HG02870 (cell line): Measurements from ENCODE around the gene ABHD14A.

Experiments
- ATAC-seq: cut with Tn5 transposase; IDR thresholded peaks from one replicate; pipeline ENCODE4 v1.9.1; 2021; ENCODE audit warnings: mild to moderate bottlenecking, moderate library complexity; ENCODE audit not compliant: unreplicated experiment

ABHD14A gene

DNA sequence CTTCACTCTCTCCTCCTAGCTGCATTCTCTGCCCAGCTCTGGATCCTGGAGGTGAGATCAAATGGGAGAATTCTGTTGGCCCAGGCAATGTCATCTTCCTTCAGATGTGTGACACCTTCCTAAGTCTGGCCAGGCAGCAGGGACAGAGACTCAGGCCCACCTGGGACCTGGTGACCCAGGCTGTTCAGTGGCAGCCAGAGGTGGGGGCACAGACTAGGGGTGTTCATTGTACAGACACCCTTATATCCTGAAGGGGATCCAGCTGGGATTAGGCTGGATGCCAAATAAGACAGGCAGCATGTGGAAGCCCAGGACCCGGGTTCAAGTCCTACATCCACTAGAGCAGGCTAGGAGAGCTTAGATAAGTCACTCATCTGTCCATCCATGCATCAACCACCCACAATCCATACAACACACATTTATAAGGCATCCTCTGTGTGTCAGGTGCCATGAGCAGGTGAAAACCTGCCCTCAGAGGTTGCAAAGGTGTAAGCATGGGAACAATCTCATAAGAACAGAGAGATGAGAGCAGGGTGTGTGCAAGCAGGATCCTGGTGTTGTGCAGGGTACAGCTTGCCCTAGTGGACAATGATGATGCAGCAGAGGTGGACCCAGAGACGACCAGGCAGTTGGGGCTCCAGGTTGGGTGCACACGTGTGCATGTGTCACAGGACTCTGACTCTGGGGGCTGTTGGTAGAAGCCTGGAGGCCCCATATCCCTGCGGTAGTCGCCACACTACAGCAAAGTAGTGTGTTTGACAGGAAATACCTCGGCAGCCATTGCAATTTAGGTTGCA is 39.1 kb downstream of the ABHD14A start:
- no peak for ATAC-seq

DNA sequence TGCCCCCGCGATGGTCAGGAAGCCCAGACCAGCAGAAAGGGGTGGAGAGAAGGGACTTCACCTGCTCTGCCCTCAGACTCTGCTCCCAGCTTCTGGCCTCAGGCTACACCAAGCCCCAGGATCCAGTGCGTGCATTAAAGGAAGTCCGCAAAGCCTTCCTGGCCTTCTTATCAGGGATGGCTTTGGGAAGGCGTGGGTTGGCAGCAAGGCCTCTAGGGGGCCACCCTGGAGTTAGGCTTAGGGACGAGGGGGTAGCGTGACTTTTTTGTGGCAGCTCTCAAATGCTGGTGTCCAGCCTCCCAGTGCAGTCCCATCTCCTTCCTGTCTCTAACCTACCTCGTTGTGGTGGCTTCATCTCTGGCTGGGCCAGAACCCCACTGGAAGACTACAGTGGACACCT is 39.7 kb downstream of the ABHD14A start:
- no peak for ATAC-seq

DNA sequence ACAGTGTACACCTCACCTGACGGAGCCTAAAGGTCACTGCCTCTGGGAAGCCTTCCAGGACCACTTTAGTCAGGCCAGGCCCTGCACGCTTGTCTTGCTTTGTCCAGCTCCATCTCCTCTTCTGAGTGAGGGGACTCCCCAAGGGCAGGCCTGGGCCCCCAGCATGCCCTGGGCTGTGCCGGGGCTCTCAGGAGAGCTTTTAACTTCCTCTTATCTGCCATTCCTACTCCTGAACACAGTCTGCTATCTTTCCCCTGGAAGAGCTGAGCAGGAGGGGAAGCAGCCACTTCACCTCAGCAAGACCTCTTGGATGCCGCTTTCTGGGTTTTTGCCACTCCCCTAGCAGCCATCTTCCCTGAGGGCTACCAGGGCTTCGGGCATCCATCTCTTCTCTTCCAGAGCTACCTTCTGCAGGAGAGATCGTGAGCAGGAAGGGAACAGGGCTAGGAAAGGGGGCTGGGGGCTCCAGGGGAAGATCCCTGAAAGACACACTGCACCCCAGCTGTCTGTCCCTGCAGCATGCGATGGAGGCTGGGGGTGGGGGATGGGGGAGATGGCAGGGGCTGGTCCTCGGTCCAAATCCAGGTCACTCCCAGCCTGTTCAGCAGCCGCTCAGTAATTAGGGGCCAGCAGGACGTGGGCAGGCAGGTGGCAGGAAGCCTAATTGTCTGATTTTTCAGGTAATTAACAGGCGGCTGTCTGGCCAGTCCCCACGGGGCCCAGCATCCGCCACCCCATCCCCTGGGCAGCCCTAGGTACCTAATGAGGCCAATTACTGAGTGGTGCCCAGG is 40.8 kb downstream of the ABHD14A start:
- no peak for ATAC-seq

DNA sequence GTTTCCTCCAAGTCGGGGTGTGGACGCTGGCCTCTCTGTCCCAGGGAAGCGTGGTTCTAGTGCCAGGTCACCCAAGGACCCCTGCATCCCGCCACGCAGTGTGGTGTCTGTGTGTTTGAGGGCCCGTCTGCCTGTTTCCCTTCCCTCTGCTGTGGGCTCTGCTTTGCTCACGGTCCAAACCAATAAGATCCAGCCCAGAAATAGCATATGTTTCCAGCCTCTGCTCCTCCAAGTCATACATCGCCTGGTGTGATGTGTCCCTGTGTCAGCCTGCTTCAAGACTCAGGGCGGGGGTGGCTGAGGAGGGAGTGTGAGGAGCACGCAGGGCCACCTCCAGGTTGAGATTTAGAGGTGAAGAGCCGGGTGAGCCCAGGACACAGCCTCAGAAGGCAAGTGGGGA is 42.7 kb downstream of the ABHD14A start:
- ATAC-seq: no peak

DNA sequence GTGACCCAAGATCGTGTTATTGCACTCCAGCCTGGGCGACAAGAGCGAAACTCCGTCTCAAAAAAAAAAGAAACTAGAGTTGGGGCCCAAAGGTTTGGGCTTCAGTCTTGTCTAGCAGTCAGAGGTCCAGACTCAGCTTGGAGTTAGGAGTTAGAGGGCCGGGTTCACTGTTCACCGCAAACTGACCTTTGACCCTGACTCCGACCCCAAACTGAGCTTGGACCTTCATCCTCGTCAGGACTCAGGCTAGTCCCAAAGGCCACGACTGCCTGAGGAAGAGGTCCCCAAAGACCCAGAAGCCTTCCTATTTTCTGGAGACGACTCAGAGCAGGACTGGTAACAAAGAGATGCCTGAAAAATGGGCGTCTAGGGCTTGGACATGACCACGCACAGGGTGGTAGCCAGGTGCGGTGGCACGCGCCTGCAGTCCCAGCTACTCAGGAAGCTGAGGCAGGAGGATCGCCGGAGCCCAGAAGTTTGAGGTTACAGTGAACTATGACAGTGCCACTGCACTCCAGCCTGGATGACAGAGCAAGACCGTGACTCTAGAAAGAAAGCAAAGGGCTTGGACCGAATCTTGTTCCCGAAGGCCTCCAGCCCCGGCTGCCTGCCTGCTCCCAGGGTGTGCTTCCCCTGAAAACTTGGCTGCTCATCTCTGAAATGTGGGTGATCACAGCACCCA is 43.6 kb downstream of the ABHD14A start:
- no peak for ATAC-seq

DNA sequence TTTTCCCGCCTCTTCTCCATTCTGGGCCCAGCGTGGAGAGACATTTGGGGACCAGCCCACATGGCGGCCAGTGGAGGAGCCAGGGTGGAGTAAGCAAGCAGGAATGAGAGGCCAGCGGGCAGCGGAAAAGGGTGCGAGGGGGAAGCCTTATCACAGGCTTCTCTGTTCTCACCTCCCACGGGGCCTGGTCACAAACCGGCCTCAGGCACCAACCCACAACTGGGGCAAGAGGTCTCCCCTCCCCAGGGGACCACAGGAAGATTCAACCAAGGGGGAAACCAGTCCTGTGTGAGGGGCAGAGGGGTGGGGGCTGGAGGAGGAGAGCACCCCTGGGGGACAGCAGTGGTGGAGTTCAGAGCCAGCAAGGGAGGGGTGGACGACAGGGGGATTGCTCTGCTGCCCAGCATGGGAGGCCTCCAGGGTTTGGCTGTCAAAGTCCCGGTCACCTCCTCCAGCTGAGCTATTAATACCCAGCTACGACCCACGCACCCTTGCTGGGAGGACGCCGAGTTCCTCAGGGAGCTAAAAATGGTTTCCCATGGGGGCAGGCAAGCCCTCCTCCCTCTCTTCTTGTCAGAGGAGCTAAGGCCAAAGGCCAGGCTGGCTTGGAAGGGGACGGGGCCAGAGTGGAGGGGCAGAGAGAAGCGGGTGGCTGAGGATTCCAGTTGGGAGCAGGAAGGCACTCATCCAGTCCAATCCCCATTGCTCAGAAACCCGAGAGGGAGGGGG is 44.7 kb downstream of the ABHD14A start:
- no peak for ATAC-seq

DNA sequence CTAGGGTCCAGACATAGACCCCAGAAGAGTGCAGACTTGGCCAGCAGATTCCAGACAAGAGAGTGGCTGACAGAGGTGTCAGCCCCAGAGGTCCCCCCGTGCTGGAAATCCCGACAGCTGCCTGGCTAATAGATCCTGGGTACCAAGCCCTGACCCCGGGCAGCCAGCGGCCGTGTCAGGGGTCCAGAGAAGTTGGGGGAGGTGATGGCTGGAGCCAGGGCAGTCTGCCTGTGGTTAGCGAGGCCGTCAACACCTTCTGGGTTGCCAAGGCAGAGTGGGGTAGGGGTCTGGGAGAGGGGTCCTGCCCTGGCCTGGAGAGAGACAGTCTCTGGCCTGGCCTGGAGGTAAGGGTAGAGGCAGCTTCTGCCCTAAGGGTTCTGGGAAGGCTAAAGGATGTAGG is 45.9 kb downstream of the ABHD14A start:
- ATAC-seq: no peak

DNA sequence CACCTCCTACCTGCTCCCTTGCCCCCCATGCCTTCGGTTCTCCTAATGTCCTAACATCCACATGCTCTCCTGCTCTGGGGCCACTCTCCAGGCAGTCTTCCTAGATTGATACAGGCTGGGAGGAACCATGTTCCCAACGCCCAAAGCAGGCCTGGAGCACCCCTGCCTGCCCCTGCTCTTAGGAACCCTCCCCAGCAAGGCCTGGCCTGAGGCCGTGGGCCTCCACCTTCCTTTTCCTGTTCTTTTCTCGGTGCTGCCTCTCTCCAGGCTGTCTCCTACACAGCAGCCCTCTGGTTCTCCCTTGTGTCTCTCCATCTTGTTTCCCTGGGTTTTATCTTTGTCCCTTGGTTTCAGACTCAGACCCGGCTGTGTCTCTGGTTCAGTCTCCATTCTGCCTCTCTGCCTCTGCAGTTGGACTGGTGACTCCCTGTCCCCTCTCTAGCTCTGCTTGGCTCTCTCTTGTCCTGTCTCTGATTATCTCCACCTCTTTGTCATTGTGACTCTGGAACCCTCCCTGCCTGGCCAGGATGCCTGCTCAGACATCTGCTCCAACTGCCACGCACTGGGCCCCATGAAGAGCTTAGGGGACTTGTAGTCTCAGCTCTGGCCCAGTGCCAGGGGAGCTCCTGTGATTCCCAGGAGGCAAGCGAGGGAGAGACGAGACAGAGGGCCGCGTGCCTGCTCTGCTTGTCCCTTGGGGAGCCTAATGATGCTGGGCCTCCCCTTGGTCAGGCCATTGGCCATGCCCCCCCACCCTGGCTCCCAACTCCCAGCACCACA is 46.8 kb downstream of the ABHD14A start:
- ATAC-seq: no peak

DNA sequence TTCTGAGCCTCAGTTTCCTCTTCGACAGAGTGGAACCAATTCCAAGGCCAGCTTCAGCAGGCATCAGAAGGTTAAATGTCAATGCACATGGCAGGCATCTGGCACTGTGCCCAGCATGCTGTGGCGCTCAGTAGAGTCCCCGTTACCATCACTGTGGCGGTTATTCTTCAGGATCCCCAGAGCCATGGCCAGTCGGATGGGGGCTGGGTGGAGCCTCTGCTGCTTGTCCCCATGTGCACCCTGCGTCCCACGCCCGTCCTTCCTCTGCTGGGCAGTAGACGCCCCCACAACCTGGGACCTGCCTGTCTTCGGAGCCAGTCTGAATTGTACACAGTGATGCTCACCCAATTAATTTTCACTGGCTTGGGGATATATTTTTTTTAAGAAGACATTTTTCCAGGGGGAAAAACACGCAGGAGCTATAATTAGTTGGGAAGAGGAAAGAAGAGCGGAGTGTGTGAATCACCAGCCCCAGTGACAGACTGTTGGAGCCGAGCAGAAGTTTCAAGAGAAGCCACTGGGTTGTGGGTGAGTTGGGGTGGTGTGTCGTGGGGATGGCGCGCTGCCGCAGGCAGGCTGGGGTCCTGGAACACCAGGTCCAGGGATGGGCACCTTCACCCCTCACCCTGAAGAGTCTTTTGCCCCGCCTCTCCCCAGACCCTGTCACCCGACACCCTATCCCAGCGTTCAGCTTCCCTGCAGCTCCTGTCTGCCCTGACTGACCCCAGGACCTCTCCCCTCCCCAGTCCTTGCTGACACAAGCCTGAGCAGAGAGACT is 47.6 kb downstream of the ABHD14A start:
- no peak for ATAC-seq

DNA sequence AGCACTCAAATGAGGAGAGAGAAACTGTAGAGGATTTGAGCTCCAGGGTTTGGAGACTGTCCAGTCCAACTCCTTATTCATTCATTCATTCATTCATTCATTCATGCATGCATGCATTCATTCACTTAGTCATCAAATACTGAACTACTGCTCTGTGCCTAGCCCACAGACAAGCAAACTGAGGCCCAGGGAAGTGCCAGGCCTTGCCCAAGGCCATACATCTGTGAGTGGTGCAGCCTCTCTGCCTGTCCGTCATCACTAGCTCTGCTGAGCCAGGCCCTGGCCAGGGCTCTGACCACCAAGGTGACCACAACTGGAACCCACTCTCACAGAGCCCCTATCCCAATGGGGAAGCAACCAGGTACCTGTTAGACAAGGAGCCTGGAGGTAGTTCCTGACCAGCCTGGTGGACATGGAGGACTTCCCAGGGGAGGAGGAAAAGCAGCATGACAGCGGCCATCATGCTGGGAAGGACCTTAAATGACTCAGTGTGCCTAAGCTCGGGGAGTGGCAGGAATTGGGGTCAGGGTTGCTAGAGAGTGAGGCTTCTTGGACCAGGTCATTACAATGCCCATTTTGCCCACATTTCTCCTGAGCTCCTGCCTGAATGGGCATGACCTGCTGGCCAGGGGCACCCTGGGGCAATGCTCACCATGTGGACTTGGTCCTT is 48.4 kb downstream of the ABHD14A start:
- ATAC-seq: no peak

DNA sequence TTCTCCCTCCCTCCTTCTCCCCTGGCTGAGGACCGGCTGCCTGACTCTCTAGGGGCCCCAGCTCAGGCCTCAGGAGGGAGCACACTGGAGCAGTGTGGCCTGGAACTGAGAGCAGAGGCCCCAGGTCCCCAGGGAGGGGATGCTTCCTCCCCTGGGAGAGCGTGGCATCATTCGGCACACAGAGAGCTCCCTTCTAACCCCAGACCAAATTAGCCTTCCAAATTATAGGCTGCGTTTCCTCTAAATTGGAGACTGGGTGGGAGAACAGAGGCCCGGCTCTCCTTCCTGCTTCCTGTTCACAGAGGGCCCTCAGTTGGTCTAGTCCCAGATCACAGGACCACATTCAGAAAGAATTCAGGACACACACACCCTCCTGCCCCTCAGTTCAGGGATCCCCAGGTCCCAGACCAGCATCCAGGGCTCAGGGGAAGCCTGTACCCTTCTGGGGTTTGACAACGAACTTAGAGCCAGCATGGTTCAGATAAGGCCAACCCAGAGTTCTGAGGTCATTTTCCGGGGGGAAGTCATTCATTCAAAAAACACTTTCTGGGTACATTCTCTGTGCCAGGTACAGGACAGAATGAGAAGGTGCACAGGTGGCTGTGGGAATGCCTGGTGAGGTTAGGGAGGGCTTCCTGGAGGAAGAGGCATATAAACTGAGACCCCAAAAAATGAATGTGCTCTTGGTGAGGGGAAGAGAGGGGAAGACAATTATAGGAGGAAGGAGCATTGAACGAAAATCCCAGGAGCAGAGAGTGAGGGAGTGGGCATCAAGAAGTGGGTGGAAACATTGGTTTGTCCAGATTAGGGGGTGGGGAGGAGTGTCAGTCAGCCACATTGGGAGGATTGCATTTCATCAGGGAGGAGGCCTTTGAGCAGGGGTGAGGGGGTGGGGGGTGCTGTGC is 49.2 kb downstream of the ABHD14A start:
- no peak for ATAC-seq

DNA sequence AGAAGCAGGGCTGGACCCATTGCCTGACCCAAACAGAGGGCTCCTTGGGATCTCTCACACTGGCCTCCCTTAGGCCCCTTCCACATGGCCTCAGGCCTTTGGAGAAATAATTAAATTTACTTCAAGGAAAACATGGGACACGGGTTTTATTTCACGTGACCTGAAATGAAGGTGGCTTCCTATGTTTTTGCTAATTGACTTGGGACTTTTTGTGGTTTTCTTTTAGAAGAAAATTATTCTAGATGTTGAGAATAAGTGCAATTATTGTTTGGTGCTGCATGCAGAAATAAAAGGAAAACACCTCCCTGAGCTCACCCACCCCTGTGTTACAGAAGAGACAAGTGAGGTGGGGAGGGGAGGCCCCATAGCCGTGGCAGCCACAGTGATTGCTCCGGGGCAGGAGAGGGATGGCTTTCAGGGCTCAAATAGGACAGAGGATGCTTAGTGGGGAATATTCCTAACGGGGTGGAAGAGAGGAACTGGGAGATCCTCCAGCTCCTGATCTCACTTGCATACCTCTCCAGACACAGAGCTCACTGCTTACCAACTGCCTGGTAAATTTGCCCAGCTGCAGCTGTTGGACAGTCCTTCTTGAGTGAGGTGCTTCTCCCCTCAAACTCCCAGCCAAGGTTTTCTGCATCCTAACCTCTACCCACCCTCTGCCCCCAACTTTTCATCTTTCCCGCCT is 50.0 kb downstream of the ABHD14A start:
- ATAC-seq: no peak

DNA sequence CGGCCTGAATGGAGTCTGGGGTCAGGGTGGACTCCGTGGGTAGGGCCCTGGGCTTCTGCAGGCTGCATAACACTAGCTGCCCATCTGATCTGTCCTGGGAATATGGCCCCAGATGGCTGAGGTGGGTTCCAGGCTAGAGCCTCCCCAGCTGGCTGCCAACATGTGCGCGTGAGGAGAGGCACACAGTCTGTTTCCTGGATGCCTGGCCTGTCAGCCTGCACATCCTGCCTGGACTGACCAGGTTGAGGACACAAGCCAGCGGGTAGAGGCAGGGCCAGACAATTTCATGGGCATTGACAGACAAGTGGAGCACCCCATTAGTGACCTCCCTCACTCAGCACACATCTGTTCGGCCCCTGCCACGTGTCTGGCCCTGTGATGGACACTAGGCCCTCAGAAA is 50.6 kb downstream of the ABHD14A start:
- ATAC-seq: no peak

DNA sequence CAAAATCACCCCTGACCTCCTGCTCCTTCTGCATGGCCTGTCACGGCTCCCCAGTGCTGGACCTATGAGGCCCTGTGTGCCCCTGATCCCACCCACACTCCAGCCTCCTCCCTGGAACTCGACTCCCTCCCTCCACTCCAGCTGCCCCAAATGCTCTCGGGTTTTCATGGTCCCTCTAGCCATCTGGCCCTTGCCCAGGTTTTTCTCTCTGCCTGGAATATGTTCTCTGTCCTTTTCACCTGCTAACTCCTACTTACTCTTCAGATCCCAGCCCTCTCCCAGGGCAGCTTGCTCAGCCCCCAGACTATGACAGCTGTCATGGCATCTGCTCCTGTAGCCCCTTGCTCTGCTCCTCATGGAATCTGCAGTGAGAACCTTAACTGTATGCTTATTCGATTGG is 51.2 kb downstream of the ABHD14A start:
- no peak for ATAC-seq

DNA sequence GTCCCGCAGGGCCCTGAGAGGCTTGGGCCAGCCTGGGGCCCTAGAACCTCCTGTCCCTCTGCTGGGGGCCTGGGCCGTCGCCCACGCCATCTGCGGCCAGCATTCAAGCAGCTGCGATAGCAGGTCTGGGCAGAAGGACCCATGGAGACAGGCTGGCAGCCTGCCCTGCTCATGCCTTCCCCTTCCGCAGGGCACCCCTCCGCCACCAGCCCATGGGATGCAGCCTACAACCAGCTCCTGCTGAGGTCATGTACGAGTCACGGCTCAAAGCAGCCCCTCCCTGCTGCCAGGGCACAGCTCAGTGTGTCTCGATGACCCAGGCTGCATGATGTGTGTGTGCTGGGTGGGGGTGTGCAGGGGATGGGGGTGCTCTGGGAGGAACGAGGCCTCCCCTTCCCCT is 53.7 kb downstream of the ABHD14A start:
- no peak for ATAC-seq

DNA sequence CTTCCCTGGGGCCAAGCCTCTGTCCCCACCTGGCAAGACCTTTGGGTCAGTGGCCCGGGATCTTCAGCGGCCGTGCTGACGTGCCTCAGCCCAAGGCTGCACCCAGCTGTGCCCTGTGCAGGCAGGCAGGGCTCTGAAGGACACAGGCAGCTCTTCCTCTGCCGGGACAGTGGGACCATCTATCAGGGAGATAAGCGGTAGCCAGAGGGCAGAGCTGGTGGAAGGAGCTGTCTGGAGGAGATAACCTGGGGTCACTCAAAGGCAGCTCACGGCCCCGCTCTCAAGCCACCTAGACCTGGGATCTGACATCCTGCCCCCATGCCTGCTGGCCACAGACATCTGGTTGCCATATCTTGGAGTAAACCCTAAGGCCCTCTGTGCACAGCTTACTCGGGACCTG is 54.2 kb downstream of the ABHD14A start:
- no peak for ATAC-seq

DNA sequence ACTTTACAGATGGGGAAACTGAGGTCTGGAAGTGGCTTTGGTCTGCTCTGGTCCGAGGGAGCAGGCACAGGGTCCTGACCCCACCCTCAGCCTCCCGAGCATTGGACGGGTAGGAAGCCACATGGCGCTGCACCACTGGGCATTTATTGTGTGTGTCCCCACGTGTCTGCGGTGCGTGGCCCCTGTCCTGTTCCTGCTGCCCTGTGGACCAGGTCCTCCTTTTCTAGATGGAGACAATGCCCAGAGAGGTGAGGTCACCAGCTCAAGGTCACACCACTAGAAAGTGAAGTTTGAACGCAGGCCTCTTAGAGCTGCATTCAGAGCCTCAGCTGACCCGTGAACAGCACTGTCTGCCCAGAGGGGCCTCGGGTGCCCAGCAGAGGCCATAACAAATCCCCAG is 54.7 kb downstream of the ABHD14A start:
- no peak for ATAC-seq
